ENCODE results near the gene SGMS2. TPM values are rescaled to one million over a fixed set of nuclear protein-coding genes. Genes with fewer than 3 reads are reported as not detected.

The SGMS2 gene
- total RNA-seq, 1 donor from 2014 or later = 18.5 TPM

- intact Hi-C loops (cut with DNase I) = no loop called here
- no peak for ATAC-seq (ENCODE audit: poor library complexity)
Measured at GRCh38 chr4:107856901-107857300, 32.2 kb downstream of the SGMS2 start.

DNA sequence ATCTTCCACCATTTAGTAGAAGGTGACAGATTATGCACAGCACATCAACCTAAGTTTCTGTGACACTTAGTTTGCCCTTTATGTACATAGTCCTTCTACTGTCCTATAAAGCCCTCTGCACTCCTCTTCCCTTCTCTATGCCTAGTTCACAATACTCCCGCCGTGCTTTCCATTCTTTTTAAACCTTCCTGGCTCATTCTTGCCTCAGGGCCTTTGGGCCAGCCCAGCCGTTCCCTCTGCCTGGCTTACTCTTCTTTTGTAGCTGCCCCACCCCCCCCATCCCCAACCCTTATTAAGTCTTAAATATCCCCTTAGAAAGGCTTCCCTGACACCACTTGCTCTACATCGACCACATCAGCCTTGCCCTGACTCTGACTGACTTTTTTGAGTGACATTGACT, 33.0 kb downstream of the SGMS2 start:
- intact Hi-C loops (cut with DNase I) = no loop called here
- DNase-seq (no peak), ATAC-seq (ENCODE audit: poor library complexity) (no peak)

More at GRCh38 chr4:107856901-107857300, 32.2 kb downstream of the SGMS2 start:
- DNase-seq = no peak

DNA sequence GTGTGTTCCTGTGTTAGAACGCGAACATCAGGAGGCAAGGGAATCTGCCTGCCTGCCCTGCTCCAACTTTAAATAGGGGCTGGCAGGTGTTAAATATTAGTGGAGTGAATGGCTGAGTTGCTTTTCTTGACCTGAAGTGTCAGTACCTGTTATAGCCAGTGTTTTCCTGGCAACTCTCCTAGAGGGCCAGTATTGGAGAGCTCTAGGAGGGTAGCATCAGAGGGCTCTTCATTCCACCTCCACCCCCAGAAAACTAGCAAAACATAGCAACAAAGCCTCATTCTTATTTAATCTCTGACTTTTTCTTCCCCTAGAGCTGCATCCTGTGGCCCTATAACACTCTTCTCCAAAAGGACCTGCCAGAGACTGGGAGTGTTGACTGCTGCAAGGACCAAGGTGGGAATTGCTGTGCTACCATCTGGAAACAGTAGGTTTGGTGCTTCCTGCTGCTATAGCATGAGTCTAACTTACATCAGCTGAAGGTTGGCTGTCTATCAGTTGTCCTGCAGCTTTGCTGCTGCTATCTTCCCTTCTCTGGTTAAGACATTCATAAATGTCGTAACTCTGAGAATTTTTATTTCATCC, 33.5 kb downstream of the SGMS2 start:
- DNase-seq (no peak), ATAC-seq (ENCODE audit: poor library complexity) (peak; percentile 21)
- intact Hi-C loops (cut with DNase I) = no loop called here

DNA sequence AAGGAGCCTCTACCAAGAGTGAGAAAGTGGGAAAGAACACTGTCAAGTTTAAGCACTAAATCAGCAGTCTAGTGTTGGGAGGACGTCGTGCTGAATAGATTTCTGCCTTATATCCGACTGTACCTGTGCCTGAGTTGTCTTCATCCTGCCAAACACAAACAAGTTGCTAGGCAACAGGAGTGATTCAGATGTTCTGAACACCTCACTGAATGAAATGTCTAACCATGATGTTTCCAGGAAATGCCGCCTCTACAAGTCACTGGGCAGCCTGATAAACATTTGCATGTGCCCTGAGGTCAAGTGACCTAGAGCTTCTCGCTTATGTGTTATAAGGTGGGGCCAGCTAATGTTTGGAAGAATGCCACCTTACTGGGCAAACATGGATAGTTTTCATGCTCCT, 37.9 kb downstream of the SGMS2 start:
- intact Hi-C loops (cut with DNase I) = no loop called here
- peak; percentile 77 for ATAC-seq (ENCODE audit: poor library complexity)

GRCh38 chr4:107863416-107863815, 38.7 kb downstream of the SGMS2 start:
- intact Hi-C loops (cut with DNase I) = no loop called here
- no peak for ATAC-seq (ENCODE audit: poor library complexity)
- DNase-seq = no peak

More for the DNA sequence above, 37.9 kb downstream of the SGMS2 start:
- no peak for DNase-seq

DNA sequence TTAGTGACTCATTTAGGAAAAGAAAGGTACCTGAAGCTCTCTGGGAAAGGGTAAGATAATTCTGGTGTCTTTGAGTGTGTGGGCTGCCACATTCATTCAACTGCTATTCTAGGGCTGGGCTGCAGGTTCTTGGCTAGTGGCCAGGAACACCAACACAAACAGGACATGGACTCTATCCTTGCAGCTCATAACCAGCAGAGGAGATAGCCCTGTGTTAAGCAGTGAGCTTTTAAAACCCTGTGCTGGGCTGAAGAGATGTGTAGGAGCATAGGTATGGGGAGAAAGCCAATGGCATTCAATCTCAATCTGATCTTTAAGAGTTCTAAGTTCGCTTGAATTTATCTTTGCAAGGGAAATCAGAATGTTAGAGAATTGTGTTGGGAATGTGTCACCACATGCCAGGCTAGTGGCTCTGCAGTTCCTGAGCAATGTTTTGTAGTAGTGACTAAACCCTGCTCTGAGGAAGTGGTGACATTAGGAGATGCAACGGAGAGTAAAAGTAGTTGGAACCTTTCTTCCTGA, 39.2 kb downstream of the SGMS2 start:
- intact Hi-C loops (cut with DNase I) = no loop called here
- peak; percentile 93 for ATAC-seq (ENCODE audit: poor library complexity)
- DNase-seq = peak; percentile 69

GRCh38 chr4:107866726-107867125, 42.0 kb downstream of the SGMS2 start:
- intact Hi-C loops (cut with DNase I) = no loop called here
- ATAC-seq (ENCODE audit: poor library complexity) (no peak), DNase-seq (no peak)

DNA sequence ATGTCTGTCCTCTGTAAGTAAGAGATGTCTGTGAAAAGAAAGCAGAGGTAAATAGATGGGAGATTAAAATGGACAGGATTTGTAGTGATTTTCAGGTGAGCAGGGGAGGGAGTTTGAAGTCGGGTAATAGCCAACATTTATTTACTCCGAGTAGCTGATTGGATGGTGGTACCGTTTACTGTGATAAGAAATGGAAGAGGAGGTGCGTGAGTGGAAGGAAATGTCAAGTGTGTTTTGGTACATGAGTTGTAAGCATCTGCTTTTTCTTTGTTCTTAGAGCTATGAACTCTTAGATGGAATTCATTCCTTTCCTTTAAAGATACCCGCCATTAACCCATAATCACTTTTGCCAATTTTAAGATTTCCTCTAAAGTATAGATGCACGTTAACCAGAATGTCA, 45.5 kb downstream of the SGMS2 start:
- ATAC-seq (ENCODE audit: poor library complexity) = peak; percentile 45
- intact Hi-C loops (cut with DNase I) = no loop called here
- DNase-seq = no peak

GRCh38 chr4:107870916-107871786, 46.4 kb downstream of the SGMS2 start:
- no peak for DNase-seq
- ATAC-seq (ENCODE audit: poor library complexity) = peak; percentile 84
- intact Hi-C loops (cut with DNase I) = no loop called here

DNA sequence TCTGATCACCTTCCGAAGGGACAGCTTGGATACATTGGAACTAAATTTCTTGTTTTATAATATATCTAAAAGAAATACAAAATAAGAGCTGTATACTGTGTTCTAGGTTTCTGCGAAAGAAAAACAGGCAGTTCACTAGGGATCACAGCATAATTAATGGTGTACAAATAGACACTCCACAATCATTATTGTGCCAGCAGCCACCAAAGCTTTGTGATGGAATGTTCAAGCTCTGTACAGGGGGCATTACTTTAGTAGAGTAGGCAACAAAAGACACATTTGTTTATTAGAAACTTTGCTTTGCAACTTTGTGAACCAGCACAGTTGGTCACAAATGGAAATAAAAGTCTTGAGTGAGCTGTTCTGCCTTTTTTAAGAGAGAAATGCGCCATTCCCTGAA, 49.3 kb downstream of the SGMS2 start:
- DNase-seq (no peak), ATAC-seq (ENCODE audit: poor library complexity) (no peak)
- intact Hi-C loops (cut with DNase I) = no loop called here

DNA sequence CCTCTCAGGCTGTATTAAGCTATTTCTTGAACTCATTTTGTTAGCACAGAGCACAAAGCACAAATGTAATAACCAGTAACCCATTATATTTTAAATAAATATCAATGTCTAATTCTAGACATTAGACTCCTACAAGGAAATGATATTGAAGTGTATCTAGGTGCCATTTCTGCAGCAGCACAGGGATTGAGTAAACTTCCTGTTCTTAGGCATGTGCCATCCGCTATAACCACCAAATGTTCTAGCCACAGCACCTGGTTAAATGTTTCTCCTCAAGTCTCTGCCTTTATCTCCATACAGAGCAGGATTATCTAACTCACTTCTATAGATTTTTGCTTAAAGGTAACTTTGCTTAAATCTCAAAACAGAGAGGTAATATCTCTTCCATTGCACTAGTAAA, 51.4 kb downstream of the SGMS2 start:
- ATAC-seq (ENCODE audit: poor library complexity) (no peak), DNase-seq (no peak)
- intact Hi-C loops (cut with DNase I) = no loop called here

DNA sequence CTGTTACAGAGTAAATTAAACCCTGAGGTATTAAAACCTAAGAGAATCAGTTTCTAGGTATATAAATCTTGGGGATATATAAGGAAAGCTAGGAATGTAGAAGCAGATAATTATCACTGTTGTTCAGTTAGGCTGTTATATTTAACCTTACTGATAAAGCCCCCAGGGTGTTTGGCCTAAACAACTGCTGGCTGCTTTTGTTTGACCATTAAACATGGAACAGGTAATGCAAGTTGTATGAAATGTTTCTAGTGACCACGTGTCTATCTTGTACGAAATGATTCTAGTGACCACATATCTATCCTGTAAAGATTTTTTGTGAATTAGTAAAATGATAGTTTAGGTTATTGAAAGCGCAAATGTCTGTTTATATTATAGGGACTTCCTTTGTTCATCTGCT, 52.6 kb downstream of the SGMS2 start:
- DNase-seq (no peak), ATAC-seq (ENCODE audit: poor library complexity) (no peak)
- intact Hi-C loops (cut with DNase I) = no loop called here

GRCh38 chr4:107885865-107886264, 61.1 kb downstream of the SGMS2 start:
- DNase-seq (no peak), ATAC-seq (ENCODE audit: poor library complexity) (no peak)
- intact Hi-C loops (cut with DNase I) = no loop called here

DNA sequence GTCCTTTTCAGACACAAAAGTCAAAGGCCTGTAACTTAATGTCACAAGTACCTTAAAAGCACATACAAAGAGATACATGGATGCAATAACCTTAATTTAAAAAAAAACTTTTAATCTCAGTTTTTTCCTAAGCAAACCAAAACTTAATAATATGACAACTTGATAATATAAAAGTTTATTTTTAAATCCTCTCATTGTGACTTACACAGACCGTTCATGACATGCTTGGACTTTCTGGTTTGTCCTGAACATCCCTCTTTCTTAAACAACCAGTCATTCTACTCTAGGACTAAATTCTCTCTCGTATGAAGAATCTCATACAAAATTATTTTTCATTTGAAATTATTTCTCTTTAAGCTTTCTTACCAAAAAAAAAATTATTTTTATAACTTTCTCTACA, 63.5 kb downstream of the SGMS2 start:
- intact Hi-C loops (cut with DNase I) = no loop called here
- no peak for ATAC-seq (ENCODE audit: poor library complexity)
- DNase-seq = no peak

DNA sequence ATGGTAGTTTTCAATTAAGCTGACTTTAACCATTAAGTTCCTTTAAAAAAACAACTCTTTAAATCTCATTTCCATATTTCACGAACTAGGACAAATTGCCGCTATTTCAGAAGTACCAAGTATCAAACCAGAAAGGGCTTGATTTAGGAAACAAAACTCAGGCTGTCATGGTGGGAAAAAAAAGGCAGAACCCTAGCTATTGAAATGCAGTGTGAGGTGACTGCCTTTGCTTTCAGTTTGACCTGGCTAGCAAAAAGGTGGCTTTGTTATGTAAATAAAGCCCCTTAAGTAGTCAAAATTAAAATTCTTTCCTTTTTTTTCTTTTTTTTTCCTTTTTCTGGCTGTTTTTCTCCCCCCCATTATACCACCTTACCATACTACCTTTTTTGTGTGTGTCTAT, 66.0 kb downstream of the SGMS2 start:
- intact Hi-C loops (cut with DNase I) = no loop called here
- no peak for ATAC-seq (ENCODE audit: poor library complexity)
- no peak for DNase-seq

GRCh38 chr4:107891299-107891698, 66.6 kb downstream of the SGMS2 start:
- no peak for DNase-seq

GRCh38 chr4:107893171-107894137, 68.7 kb downstream of the SGMS2 start:
- ATAC-seq (ENCODE audit: poor library complexity) (no peak), DNase-seq (no peak)

More at GRCh38 chr4:107891299-107891698, 66.6 kb downstream of the SGMS2 start:
- intact Hi-C loops (cut with DNase I) = no loop called here
- ATAC-seq (ENCODE audit: poor library complexity) = no peak

DNA sequence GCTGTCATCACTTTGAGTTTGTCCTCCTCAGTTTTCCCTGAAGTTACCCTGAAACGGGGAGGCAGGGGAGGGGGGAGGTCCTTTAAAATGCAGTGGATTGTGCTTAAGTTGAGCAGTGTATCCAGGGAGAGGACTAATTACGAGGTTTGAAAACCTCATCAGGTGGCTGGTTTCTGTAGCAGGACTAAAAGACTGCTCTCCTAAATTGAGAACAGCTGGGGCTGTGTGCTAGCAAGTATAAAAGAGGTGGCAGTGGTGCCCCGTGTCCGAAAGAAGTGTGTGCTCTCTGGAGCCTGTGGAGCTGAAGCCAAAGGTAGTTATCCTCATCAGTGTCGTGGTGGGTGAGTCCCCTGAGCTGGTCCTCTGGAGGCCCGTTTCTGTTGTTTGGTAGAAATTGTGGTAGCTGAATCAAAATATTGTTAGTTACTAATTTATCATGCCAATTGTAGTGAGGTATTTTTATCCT, 69.4 kb downstream of the SGMS2 start:
- no peak for ATAC-seq (ENCODE audit: poor library complexity)
- intact Hi-C loops (cut with DNase I) = no loop called here
- no peak for DNase-seq

More at GRCh38 chr4:107893171-107894137, 68.7 kb downstream of the SGMS2 start:
- intact Hi-C loops (cut with DNase I) = no loop called here

DNA sequence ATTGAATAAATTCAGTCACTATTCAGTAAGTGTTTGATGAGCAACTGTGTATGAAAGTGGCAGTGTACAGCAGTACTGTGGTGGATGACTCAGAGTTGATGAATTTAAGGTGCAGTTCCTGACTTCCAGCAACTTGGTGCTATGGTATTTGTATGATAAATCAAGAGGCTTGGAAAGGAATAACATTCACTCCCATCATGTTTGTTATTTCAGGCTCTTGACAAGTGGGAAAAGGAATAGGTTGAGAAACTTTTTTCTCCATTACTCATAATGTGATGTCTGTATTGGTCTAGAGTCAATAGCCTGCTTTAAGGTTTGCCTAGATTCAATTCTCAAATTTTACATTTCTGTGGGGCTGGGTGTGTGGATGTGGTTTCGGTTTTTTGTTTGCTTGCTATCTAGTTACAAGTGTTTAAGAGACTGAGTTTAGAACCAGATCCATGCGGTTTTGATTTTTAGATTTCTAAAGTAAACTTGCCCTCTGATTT, 71.5 kb downstream of the SGMS2 start:
- DNase-seq (no peak), ATAC-seq (ENCODE audit: poor library complexity) (peak; percentile 38)
- intact Hi-C loops (cut with DNase I) = no loop called here
